ENCODE data around the gene MFSD12.
"Not testable (repeated sequence)": the region's sequence is repeated elsewhere in the genome, so short reads cannot be mapped to it uniquely, and the experiment has no call there.

MFSD12 gene

DNA sequence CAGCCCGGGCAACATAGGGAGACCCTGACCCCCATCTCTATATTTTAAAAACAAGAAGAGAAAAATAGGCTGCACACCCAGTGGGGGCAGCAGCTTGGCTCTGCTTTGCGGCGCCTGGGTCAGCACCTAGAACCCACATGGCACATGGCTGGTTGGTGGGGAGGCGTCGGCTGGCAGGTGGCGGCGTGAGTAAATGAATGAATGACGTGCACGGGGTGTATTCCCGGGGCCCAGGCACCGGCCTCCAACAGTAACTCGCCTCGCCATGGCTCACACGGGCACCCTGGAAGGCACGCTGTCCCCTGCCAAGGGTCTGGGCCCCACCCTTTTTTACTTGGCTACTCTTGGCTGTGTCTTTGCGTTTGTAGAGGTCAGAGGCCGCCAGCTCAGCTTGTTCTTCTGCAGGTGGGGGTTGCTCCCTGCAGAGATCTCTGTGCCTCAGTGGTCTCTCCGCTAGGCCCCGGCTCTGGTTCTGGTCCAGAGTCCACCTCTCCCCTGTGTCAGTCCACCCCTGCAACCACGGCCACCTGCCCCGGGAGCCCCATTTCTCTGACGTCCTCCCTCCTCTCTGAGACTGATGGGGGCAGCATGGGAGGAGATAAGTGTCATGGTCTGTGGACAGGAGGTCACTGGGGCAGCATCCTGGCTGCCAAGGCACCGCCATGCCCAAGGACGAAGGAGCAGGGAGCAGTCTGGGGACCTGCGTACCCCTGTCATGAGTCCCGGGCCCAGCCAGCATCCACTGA lies 45.7 kb downstream of the MFSD12 start:
- in situ Hi-C loops (cut with HindIII; ENCODE audit: low sequenced_read_pairs) = no loop called here
- H3K4me3 ChIP-seq (ENCODE audit: low read depth, low read length) = no peak overlapping the region
- TF ChIP-seq, protein P1, sequence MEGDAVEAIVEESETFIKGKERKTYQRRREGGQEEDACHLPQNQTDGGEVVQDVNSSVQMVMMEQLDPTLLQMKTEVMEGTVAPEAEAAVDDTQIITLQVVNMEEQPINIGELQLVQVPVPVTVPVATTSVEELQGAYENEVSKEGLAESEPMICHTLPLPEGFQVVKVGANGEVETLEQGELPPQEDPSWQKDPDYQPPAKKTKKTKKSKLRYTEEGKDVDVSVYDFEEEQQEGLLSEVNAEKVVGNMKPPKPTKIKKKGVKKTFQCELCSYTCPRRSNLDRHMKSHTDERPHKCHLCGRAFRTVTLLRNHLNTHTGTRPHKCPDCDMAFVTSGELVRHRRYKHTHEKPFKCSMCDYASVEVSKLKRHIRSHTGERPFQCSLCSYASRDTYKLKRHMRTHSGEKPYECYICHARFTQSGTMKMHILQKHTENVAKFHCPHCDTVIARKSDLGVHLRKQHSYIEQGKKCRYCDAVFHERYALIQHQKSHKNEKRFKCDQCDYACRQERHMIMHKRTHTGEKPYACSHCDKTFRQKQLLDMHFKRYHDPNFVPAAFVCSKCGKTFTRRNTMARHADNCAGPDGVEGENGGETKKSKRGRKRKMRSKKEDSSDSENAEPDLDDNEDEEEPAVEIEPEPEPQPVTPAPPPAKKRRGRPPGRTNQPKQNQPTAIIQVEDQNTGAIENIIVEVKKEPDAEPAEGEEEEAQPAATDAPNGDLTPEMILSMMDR (IDR thresholded peaks at IDR 0.05; ENCODE audit: low read depth, low read length) = no peak
- no peak for DNase-seq (ENCODE audit: low read depth, low spot score)

DNA sequence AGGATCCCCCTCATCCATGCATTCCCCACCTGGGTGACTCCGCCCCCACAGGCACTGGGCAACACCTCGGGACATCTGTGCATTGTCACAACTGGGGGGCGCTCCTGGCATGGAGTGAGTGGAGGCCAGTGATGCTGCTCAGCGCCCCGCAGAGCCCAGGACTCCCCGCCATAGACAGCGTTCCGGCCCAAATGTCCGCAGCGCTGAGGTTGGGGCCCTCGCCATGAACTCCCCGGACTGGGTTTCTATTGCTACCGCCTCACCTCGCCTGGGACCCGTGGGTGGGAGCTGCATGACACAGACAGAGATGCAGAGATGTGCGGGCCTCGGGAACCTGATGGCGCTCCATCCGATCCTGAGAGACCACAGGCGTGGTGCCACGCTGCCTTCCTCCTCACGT lies 46.7 kb downstream of the MFSD12 start:
- TF ChIP-seq, protein P1 (IDR thresholded peaks at IDR 0.05; ENCODE audit: low read depth, low read length) = no peak
- DNase-seq (ENCODE audit: low read depth, low spot score) = no peak
- in situ Hi-C loops (cut with HindIII; ENCODE audit: low sequenced_read_pairs) = no loop called here
- H3K4me3 ChIP-seq (ENCODE audit: low read depth, low read length) = no peak overlapping the region

DNA sequence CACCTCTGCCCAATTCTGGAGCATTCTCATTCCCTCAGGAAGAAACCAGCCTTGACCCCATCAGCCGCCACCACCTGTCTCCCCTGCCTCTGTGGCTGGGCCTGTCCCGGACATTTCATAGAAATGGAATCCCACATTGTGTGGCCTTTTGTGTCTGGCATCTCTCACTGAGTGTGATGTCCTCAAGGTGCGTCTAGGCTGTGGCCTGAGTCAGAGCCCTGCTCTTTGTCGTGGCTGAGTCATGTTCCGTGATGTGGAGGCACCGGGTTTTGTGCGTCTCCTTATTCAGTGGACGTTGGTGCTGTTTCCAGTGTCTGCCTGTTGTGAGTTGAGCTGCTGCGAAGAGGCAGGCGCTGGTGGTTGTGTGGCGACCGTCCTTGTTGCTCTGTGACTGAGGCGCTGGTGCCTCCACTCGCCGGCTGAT lies 47.8 kb downstream of the MFSD12 start:
- in situ Hi-C loops (cut with HindIII; ENCODE audit: low sequenced_read_pairs) = no loop called here
- no peak overlapping the region for H3K4me3 ChIP-seq (ENCODE audit: low read depth, low read length)
- peak; percentile 73 for DNase-seq (ENCODE audit: low read depth, low spot score)
- TF ChIP-seq, protein P1 (IDR thresholded peaks at IDR 0.05; ENCODE audit: low read depth, low read length) = no peak

DNA sequence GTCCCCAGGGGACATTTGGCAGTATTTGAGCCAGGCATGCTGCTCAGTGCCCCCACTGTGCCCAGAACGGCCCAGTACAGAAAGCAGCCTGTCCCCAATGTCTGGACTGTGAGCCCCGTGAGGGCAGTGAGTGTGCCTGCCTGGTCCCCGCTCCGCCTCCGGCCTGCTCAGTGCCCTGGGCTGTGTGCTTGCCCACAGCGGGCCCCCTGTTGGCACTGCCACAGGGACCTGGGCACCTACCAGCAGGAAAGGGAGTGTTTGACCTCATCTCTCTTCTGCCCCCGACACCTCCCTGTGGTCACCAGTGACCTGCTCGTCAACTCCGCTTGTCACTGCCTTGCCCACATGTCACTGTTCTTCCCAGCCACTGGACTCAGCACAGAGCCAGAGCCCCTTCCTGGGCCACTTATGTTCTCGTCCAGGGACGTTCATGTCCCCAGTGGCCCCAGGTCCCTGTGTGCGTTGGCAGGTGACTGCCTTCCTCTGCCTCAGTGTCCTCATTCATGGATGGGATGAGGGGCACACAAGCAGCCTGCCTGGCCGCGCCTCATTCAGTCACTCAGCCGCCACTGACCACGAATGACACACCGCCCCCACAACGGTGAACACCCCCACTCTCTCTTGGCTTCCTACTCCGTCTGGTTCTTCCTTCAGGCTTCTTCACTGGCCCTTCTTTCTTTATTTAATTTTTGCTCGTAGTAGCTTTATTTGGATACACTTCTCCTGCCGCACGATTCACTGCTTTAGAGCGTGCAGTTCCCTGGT lies 48.4 kb downstream of the MFSD12 start:
- no peak overlapping the region for H3K4me3 ChIP-seq (ENCODE audit: low read depth, low read length)
- TF ChIP-seq, protein P1 (IDR thresholded peaks at IDR 0.05; ENCODE audit: low read depth, low read length) = no peak
- in situ Hi-C loops (cut with HindIII; ENCODE audit: low sequenced_read_pairs) = no loop called here
- DNase-seq (ENCODE audit: low read depth, low spot score) = peak; percentile 10

DNA sequence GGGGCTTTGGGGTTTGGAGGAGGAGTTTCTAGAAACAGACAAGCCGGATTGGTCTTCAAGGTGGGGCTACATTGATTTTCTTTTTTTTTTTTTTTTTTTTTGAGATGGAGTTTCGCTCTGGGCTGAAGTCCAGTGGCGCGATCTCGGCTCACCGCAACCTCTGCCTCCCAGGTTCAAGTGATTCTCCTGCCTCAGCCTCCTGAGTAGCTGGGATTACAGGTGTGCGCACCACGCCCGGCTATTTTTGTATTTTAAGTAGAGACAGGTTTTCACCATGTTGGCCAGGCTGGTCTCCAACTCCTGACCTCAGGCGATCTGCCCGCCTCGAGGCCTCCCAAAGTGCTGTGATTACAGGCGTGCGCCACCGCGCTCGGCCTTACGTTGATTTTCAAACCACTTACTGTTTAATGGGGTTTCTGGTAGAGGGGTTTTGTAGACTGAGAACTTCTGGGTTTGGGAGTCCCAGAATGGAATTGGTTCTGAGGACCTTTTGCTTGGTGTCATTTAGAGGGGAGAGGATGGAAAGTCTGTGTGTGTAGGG lies 49.2 kb downstream of the MFSD12 start:
- H3K4me3 ChIP-seq (ENCODE audit: low read depth, low read length); DNase-seq (ENCODE audit: low read depth, low spot score); in situ Hi-C loops (cut with HindIII; ENCODE audit: low sequenced_read_pairs): not testable (repeated sequence)

DNA sequence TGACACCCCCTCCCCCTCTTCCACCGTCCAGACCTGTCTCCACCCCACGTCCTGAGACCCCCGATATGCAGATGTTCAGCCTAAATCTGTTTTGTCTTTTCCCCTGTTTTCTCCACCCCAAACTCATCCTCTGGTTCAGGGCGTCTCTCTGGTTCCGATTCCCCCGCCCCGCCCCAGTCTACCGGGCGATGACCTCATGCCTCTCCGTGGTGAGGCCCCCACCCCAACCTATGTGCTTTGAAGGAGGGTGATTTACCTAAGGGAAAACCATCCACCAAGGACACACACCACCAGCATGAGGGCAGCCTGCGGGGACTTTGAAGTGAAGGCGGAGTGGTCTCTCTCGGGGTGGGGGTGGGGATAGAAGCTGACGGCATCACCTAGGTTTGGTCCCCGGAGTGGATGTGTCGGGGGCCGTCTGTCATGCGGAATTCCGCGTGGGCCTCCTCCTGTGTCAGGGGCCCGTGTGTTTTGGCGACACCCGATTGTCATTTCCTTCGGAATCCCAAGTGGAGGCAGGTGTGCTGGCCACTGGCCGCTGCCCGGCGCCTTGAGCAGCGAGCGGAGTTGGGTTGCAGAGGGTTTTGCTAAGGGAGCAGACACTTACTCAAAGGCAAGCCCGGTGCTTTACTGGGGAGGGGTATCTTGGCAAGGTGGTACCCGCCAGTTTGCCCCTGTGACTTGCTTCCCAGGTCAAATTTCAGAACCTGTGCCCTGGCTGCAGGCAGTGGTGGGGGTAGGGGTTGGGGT lies 49.8 kb downstream of the MFSD12 start:
- in situ Hi-C loops (cut with HindIII; ENCODE audit: low sequenced_read_pairs) = no loop called here
- DNase-seq (ENCODE audit: low read depth, low spot score) = no peak
- peak overlapping the region; percentile 90 for H3K4me3 ChIP-seq (ENCODE audit: low read depth, low read length)
- TF ChIP-seq, protein P1 (IDR thresholded peaks at IDR 0.05; ENCODE audit: low read depth, low read length) = no peak
